ENCODE measurements around the gene DIAPH3. TPM values are rescaled to one million over a fixed set of nuclear protein-coding genes. Genes with fewer than 3 reads are reported as not detected.

The DIAPH3 gene
- total and polyA plus RNA-seq, 7 experiments from 2014 or later, result 0.37 to 17.5 TPM; not detected in 5

GRCh38 chr13:59787679-59788078 is 376.0 kb downstream of the DIAPH3 start:
- Histone ChIP-seq H3K27me3 (ENCODE audit: control insufficient read depth in 2 of 2, insufficient read depth in 2 of 2, low read length in 2 of 2) (no peaks in the 10 kb centered on the region), H3K36me3 (ENCODE audit: control insufficient read depth in 2 of 3, insufficient read depth in 3 of 3, low read length in 3 of 3) (no peaks in the 10 kb centered on the region), H3K27ac (ENCODE audit: low read depth, low read length) (no peak overlapping the region), H3K4me3 (ENCODE audit: low read length) (no peak overlapping the region), H3K9me3 (ENCODE audit: control insufficient read depth in 2 of 3, low read length in 3 of 3) (no peaks in the 10 kb centered on the region), H3K4me1 (ENCODE audit: control insufficient read depth in 2 of 2, insufficient read depth in 2 of 2, low read length in 2 of 2) (no peaks in the 10 kb centered on the region)
- H3K27me3 Mint-ChIP-seq, result no peaks in the 10 kb centered on the region
- H3K9me3 Mint-ChIP-seq, result no peaks in the 10 kb centered on the region
- ATAC-seq (no peak), DNase-seq (no peak)
- peaks cover 0 to 2% (median 0%) of the 10 kb centered on the region in 7 donors for H3K4me1 Mint-ChIP-seq
- POLR2A ChIA-PET, result no interaction called here
- intact Hi-C loops (cut with micrococcal nuclease), result no loop called here
- no peaks in the 10 kb centered on the region for H3K36me3 Mint-ChIP-seq
- CTCF ChIA-PET, result no interaction called here
- no peak overlapping the region for H3K27ac Mint-ChIP-seq
- H3K4me3 Mint-ChIP-seq, result no peak overlapping the region

DNA sequence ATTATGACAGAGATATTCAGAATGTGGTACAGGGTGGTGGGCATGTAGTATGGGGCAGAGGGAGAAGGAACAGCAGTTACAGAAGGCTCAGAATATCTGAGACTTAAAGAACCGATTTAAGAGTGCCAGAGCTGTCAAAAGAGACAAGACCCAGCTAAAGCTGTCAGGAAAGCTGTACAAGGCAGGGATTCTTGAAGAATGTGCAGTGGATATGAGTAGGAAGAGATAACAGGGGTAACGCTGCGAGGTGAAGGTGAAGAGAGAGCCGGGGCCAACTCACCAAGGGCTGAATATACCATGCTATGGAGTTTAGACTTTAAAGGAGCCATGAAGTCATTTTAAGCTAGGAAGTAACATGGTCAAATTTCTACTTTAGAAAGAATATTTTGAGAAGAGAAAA is 381.0 kb downstream of the DIAPH3 start:
- Histone ChIP-seq H3K27me3 (ENCODE audit: control insufficient read depth in 2 of 2, insufficient read depth in 2 of 2, low read length in 2 of 2) (no peaks in the 10 kb centered on the region), H3K9me3 (ENCODE audit: control insufficient read depth in 2 of 3, low read length in 3 of 3) (no peaks in the 10 kb centered on the region), H3K27ac (ENCODE audit: low read depth, low read length) (no peak overlapping the region), H3K4me3 (ENCODE audit: low read length) (no peak overlapping the region), H3K36me3 (ENCODE audit: control insufficient read depth in 2 of 3, insufficient read depth in 3 of 3, low read length in 3 of 3) (no peaks in the 10 kb centered on the region), H3K4me1 (ENCODE audit: control insufficient read depth in 2 of 2, insufficient read depth in 2 of 2, low read length in 2 of 2) (no peaks in the 10 kb centered on the region)
- DNase-seq (no peak), ATAC-seq (no peak)
- H3K27ac Mint-ChIP-seq, result no peak overlapping the region
- H3K4me3 Mint-ChIP-seq, result no peak overlapping the region
- H3K9me3 Mint-ChIP-seq, result no peaks in the 10 kb centered on the region
- POLR2A ChIA-PET, result no interaction called here
- CTCF ChIA-PET, result no interaction called here
- H3K36me3 Mint-ChIP-seq, result no peaks in the 10 kb centered on the region
- no peaks in the 10 kb centered on the region for H3K4me1 Mint-ChIP-seq
- H3K27me3 Mint-ChIP-seq, result no peaks in the 10 kb centered on the region
- intact Hi-C loops (cut with micrococcal nuclease), result no loop called here

GRCh38 chr13:59780058-59780457 is 383.7 kb downstream of the DIAPH3 start:
- H3K36me3 ChIP-seq (ENCODE audit: control insufficient read depth in 2 of 3, insufficient read depth in 3 of 3, low read length in 3 of 3), result no peaks in the 10 kb centered on the region
- POLR2A ChIA-PET, result no interaction called here
- ATAC-seq, result no peak

DNA sequence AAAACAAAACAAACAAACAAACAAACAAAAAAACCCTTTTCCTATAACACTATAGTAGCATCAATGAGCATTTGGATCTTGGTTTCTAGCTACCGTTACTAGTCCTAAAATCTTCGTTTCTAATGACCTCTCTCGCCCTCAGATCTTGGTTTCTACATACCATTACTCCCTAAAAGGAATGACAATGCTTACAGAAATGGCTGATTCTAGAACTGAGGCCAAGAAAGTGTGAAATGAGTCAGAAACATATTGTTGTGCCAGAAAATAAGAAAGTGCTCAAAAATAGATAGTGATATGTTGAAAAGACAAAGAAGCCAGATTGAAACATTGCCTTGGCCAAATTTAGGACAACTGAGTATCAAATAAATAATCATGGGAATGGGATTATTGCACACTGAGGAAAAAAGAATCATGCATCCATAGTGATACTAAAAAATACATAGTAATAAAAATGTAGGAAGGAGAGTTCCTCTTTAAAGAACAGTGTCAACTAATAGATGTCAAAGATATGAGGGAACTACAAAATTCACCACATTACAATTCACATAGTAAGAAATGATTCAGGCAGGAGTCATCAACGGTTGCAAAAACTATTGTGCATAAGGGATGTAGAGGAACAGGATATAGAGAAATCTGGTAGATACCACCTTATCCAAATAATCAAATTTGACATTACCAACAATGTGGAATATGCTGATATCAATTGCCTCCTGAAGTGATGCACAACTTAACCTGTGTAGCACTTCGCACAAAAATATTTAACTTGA is 386.6 kb downstream of the DIAPH3 start:
- intact Hi-C loops (cut with micrococcal nuclease), result loop anchor here in 1 of 2 donors (10.0 kb wide), 1 partner anchor 658 kb away; no protein-coding TSS in a partner anchor
- Mint-ChIP-seq H3K27ac (no peak overlapping the region), H3K27me3 (no peaks in the 10 kb centered on the region), H3K4me1 (no peaks in the 10 kb centered on the region), H3K9me3 (no peaks in the 10 kb centered on the region), H3K4me3 (no peak overlapping the region), H3K36me3 (no peaks in the 10 kb centered on the region)
- no peak overlapping the region for H3K4me3 ChIP-seq (ENCODE audit: low read length)
- no peaks in the 10 kb centered on the region for H3K36me3 ChIP-seq (ENCODE audit: control insufficient read depth in 2 of 3, insufficient read depth in 3 of 3, low read length in 3 of 3)
- no peaks in the 10 kb centered on the region for H3K27me3 ChIP-seq (ENCODE audit: control insufficient read depth in 2 of 2, insufficient read depth in 2 of 2, low read length in 2 of 2)
- DNase-seq, result no peak
- no peaks in the 10 kb centered on the region for H3K9me3 ChIP-seq (ENCODE audit: control insufficient read depth in 2 of 3, low read length in 3 of 3)
- H3K27ac ChIP-seq (ENCODE audit: low read depth, low read length), result no peak overlapping the region
- H3K4me1 ChIP-seq (ENCODE audit: control insufficient read depth in 2 of 2, insufficient read depth in 2 of 2, low read length in 2 of 2), result no peaks in the 10 kb centered on the region
- CTCF ChIA-PET, result no interaction called here
- POLR2A ChIA-PET, result no interaction called here
- ATAC-seq, result no peak

More at GRCh38 chr13:59780058-59780457, 383.7 kb downstream of the DIAPH3 start:
- Histone ChIP-seq H3K4me1 (ENCODE audit: control insufficient read depth in 2 of 2, insufficient read depth in 2 of 2, low read length in 2 of 2) (no peaks in the 10 kb centered on the region), H3K27me3 (ENCODE audit: control insufficient read depth in 2 of 2, insufficient read depth in 2 of 2, low read length in 2 of 2) (no peaks in the 10 kb centered on the region), H3K9me3 (ENCODE audit: control insufficient read depth in 2 of 3, low read length in 3 of 3) (no peaks in the 10 kb centered on the region), H3K4me3 (ENCODE audit: low read length) (no peak overlapping the region), H3K27ac (ENCODE audit: low read depth, low read length) (no peak overlapping the region)
- Mint-ChIP-seq H3K27me3 (no peaks in the 10 kb centered on the region), H3K36me3 (no peaks in the 10 kb centered on the region), H3K27ac (no peak overlapping the region), H3K4me1 (no peaks in the 10 kb centered on the region), H3K4me3 (no peak overlapping the region), H3K9me3 (no peaks in the 10 kb centered on the region)
- intact Hi-C loops (cut with micrococcal nuclease), result no loop called here
- CTCF ChIA-PET, result no interaction called here
- no peak for DNase-seq

- H3K9me3 Mint-ChIP-seq, result no peaks in the 10 kb centered on the region
- H3K36me3 ChIP-seq (ENCODE audit: control insufficient read depth in 2 of 3, insufficient read depth in 3 of 3, low read length in 3 of 3), result no peaks in the 10 kb centered on the region
- H3K27ac ChIP-seq (ENCODE audit: low read depth, low read length), result no peak overlapping the region
- H3K4me3 Mint-ChIP-seq, result no peak overlapping the region
- DNase-seq (no peak), ATAC-seq (no peak)
- H3K4me3 ChIP-seq (ENCODE audit: low read length), result no peak overlapping the region
- CTCF ChIA-PET, result interaction anchor here (0.8 kb wide), 1 partner anchor 151 kb away, joined by 3 read pairs; no protein-coding TSS in a partner anchor
- POLR2A ChIA-PET, result no interaction called here
- H3K36me3 Mint-ChIP-seq, result peaks cover 0 to under 1% (median 0%) of the 10 kb centered on the region in 5 donors
- H3K27me3 Mint-ChIP-seq, result no peaks in the 10 kb centered on the region
- H3K4me1 Mint-ChIP-seq, result peaks cover 0 to 6% (median 0%) of the 10 kb centered on the region in 7 donors
- intact Hi-C loops (cut with micrococcal nuclease), result loop anchor here in 1 of 2 donors (10.0 kb wide), 1 partner anchor 660 kb away; no protein-coding TSS in a partner anchor
- no peaks in the 10 kb centered on the region for H3K4me1 ChIP-seq (ENCODE audit: control insufficient read depth in 2 of 2, insufficient read depth in 2 of 2, low read length in 2 of 2)
- no peaks in the 10 kb centered on the region for H3K9me3 ChIP-seq (ENCODE audit: control insufficient read depth in 2 of 3, low read length in 3 of 3)
- no peak overlapping the region for H3K27ac Mint-ChIP-seq
- H3K27me3 ChIP-seq (ENCODE audit: control insufficient read depth in 2 of 2, insufficient read depth in 2 of 2, low read length in 2 of 2), result no peaks in the 10 kb centered on the region
Measured at GRCh38 chr13:59774491-59774971, 389.2 kb downstream of the DIAPH3 start.

DNA sequence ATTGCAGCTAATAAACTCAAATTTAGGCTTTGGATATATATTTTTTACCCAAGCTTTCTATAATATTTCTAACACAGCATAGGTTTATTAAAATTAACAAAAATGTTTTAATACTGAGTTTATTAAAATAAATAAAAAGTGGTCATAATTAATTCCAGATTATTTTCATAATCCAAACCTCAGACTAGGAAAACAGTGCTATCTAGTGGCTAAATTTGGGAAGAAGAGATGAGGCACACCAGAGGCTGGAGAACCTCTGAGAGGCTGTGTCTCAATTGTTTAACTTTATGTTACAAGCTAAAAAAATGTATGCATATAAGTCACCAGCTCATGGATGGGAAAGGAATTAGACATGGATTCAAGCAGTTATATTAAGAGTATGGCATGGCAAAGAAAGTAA is 392.5 kb downstream of the DIAPH3 start:
- ChIA-PET POLR2A (no interaction called here), CTCF (interaction anchor here (0.7 to 1.0 kb wide), 2 partner anchors 379 to 1387 kb away, joined by 3 to 4 read pairs; no protein-coding TSS in a partner anchor)
- no peaks in the 10 kb centered on the region for H3K27me3 Mint-ChIP-seq
- H3K9me3 ChIP-seq (ENCODE audit: control insufficient read depth in 2 of 3, low read length in 3 of 3), result no peaks in the 10 kb centered on the region
- peaks cover 0 to 2% (median 0%) of the 10 kb centered on the region in 5 donors for H3K36me3 Mint-ChIP-seq
- ATAC-seq (no peak), DNase-seq (no peak)
- H3K27ac ChIP-seq (ENCODE audit: low read depth, low read length), result no peak overlapping the region
- no peaks in the 10 kb centered on the region for H3K9me3 Mint-ChIP-seq
- H3K27ac Mint-ChIP-seq, result no peak overlapping the region
- H3K4me3 ChIP-seq (ENCODE audit: low read length), result no peak overlapping the region
- intact Hi-C loops (cut with micrococcal nuclease), result loop anchor here in 1 of 2 donors (1.0 to 10.0 kb wide), 2 partner anchors 380 to 664 kb away; no protein-coding TSS in a partner anchor
- no peaks in the 10 kb centered on the region for H3K27me3 ChIP-seq (ENCODE audit: control insufficient read depth in 2 of 2, insufficient read depth in 2 of 2, low read length in 2 of 2)
- no peaks in the 10 kb centered on the region for H3K36me3 ChIP-seq (ENCODE audit: control insufficient read depth in 2 of 3, insufficient read depth in 3 of 3, low read length in 3 of 3)
- peaks cover 0 to 6% (median 0%) of the 10 kb centered on the region in 7 donors for H3K4me1 Mint-ChIP-seq
- no peak overlapping the region for H3K4me3 Mint-ChIP-seq
- H3K4me1 ChIP-seq (ENCODE audit: control insufficient read depth in 2 of 2, insufficient read depth in 2 of 2, low read length in 2 of 2), result no peaks in the 10 kb centered on the region
